ENCODE data around the gene STX16. TPM values are rescaled to one million over a fixed set of nuclear protein-coding genes. Genes with fewer than 3 reads are reported as not detected.

Gene STX16
- total and polyA plus RNA-seq, 9 of the 15 experiments (the other 6 are each of a cell fraction or from before 2014, with no cell fraction given), result 4.4 to 43.5 (median 14.7) TPM

DNA sequence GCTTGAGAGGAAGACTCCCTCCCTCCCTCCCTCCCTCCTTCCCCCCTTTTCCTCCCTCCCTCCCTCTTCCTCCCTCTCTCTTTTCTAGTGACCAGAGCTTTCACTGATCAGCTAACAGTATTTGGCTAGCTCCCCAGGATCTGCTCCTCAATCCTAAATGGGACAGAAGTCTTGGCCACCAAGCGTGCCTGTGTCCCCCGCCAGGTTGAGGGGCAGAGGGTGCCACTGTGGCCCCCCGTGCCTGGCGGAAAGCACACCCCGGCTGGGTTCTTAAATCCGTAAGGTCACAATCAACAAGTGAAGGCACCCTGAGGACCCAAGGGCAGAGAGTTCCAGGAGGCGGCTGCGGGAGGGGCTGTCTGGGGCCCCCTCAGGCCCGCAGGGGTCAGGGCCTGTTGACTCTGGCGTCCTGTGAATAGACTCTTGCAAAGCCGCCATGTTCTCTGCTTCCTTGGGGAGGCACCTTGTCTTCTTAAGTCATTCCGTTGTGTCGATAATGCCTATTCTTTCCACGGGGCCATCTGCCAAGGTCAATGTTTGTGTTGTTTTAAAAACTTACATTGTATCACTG, 38.9 kb upstream of the STX16 start:
- peaks cover 0 to 8% of the 10 kb centered on the region in 2 experiments; a peak in 1 of 5 replicates for H3K4me1 ChIP-seq (replicated peaks in 1 of 2; ENCODE audit: control insufficient read depth in 2 of 2, insufficient read depth in 2 of 2, low read length in 2 of 2)
- no peak overlapping the region for H2AFZ ChIP-seq (ENCODE audit: low read depth, low read length)
- no TSS peak for BruUV-seq (replicated peaks)
- ChIA-PET CTCF (ENCODE audit: low intra/inter-chr PET ratio) (no interaction called here), POLR2A (no interaction called here)
- intact Hi-C loops (cut with micrococcal nuclease) (no loop called here), in situ Hi-C loops (cut with MboI) (no loop called here)
- WGBS (ENCODE audit: insufficient coverage, low coverage, missing lambda C conversion rate), result 16% methylated on average over 14 of the region's 14 CpGs
- no peaks in the 10 kb centered on the region for H3K79me2 ChIP-seq (ENCODE audit: control insufficient read depth, insufficient read depth, low read length)
- H3K9ac ChIP-seq (ENCODE audit: insufficient read depth in 1 of 2, low read depth in 2 of 2, low read length in 2 of 2), result no peak overlapping the region
- TF ChIP-seq PTBP1 (IDR thresholded peaks at IDR 0.05; ENCODE audit: low read depth, low read length), result no peak
- TF ChIP-seq, protein P1, sequence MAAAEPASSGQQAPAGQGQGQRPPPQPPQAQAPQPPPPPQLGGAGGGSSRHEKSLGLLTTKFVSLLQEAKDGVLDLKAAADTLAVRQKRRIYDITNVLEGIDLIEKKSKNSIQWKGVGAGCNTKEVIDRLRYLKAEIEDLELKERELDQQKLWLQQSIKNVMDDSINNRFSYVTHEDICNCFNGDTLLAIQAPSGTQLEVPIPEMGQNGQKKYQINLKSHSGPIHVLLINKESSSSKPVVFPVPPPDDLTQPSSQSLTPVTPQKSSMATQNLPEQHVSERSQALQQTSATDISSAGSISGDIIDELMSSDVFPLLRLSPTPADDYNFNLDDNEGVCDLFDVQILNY (CRISPR knock-in tag; IDR thresholded peaks at IDR 0.05), result no peak
- TF ChIP-seq, protein P2, sequence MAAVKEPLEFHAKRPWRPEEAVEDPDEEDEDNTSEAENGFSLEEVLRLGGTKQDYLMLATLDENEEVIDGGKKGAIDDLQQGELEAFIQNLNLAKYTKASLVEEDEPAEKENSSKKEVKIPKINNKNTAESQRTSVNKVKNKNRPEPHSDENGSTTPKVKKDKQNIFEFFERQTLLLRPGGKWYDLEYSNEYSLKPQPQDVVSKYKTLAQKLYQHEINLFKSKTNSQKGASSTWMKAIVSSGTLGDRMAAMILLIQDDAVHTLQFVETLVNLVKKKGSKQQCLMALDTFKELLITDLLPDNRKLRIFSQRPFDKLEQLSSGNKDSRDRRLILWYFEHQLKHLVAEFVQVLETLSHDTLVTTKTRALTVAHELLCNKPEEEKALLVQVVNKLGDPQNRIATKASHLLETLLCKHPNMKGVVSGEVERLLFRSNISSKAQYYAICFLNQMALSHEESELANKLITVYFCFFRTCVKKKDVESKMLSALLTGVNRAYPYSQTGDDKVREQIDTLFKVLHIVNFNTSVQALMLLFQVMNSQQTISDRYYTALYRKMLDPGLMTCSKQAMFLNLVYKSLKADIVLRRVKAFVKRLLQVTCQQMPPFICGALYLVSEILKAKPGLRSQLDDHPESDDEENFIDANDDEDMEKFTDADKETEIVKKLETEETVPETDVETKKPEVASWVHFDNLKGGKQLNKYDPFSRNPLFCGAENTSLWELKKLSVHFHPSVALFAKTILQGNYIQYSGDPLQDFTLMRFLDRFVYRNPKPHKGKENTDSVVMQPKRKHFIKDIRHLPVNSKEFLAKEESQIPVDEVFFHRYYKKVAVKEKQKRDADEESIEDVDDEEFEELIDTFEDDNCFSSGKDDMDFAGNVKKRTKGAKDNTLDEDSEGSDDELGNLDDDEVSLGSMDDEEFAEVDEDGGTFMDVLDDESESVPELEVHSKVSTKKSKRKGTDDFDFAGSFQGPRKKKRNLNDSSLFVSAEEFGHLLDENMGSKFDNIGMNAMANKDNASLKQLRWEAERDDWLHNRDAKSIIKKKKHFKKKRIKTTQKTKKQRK (IDR thresholded peaks at IDR 0.05; ENCODE audit: borderline replicate concordance, low read depth, low read length), result no peak
- no peak for TF ChIP-seq DIDO1 (tag; IDR thresholded peaks at IDR 0.05; ENCODE audit: low read depth)
- TF ChIP-seq, protein P3, sequence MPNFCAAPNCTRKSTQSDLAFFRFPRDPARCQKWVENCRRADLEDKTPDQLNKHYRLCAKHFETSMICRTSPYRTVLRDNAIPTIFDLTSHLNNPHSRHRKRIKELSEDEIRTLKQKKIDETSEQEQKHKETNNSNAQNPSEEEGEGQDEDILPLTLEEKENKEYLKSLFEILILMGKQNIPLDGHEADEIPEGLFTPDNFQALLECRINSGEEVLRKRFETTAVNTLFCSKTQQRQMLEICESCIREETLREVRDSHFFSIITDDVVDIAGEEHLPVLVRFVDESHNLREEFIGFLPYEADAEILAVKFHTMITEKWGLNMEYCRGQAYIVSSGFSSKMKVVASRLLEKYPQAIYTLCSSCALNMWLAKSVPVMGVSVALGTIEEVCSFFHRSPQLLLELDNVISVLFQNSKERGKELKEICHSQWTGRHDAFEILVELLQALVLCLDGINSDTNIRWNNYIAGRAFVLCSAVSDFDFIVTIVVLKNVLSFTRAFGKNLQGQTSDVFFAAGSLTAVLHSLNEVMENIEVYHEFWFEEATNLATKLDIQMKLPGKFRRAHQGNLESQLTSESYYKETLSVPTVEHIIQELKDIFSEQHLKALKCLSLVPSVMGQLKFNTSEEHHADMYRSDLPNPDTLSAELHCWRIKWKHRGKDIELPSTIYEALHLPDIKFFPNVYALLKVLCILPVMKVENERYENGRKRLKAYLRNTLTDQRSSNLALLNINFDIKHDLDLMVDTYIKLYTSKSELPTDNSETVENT (CRISPR knock-in tag; IDR thresholded peaks at IDR 0.05), result no peak
- no peak for TF ChIP-seq POLR2H (tag; IDR thresholded peaks at IDR 0.05; ENCODE audit: low read depth)
- no peak for TF ChIP-seq FOXA3 (CRISPR knock-in tag; conservative IDR thresholded peaks at IDR 0.05 in 1 of 2, IDR thresholded peaks at IDR 0.05 in 1 of 2)
- no peak for TF ChIP-seq ZNF133 (CRISPR knock-in tag; IDR thresholded peaks at IDR 0.05)
- TF ChIP-seq, protein P4, sequence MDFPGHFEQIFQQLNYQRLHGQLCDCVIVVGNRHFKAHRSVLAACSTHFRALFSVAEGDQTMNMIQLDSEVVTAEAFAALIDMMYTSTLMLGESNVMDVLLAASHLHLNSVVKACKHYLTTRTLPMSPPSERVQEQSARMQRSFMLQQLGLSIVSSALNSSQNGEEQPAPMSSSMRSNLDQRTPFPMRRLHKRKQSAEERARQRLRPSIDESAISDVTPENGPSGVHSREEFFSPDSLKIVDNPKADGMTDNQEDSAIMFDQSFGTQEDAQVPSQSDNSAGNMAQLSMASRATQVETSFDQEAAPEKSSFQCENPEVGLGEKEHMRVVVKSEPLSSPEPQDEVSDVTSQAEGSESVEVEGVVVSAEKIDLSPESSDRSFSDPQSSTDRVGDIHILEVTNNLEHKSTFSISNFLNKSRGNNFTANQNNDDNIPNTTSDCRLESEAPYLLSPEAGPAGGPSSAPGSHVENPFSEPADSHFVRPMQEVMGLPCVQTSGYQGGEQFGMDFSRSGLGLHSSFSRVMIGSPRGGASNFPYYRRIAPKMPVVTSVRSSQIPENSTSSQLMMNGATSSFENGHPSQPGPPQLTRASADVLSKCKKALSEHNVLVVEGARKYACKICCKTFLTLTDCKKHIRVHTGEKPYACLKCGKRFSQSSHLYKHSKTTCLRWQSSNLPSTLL (IDR thresholded peaks at IDR 0.05), result no peak
- TF ChIP-seq SAP30 (IDR thresholded peaks at IDR 0.05; ENCODE audit: borderline replicate concordance, insufficient read depth, low read depth, low read length, poor library complexity, severe bottlenecking), result no peak
- no peaks in the 10 kb centered on the region; the same call in 1 of the 2 replicates for H4K20me1 ChIP-seq (replicated peaks; ENCODE audit: control insufficient read depth, insufficient read depth, low read length)
- no peak overlapping the region for H3K4me2 ChIP-seq (ENCODE audit: insufficient read depth, low read length)
- no peak for ATAC-seq
- peaks cover 17 to 74% of the 10 kb centered on the region in 2 experiments for H3K27me3 ChIP-seq (ENCODE audit: control insufficient read depth in 2 of 2, insufficient read depth in 2 of 2, low read length in 2 of 2)
- no peaks in the 10 kb centered on the region for H3K9me3 ChIP-seq (replicated peaks; ENCODE audit: control insufficient read depth, insufficient read depth, low read depth, low read length)
- H3K36me3 ChIP-seq (ENCODE audit: control insufficient read depth, insufficient read depth, low read length), result no peaks in the 10 kb centered on the region
- H3K4me3 ChIP-seq, result no peak overlapping the region
- H3K27ac ChIP-seq (ENCODE audit: extremely low read depth, low read depth, low read length), result no peak overlapping the region
- no peak for FAIRE-seq
- H3K9me1 ChIP-seq (ENCODE audit: control insufficient read depth, insufficient read depth, low read length), result no peaks in the 10 kb centered on the region
- no peak for DNase-seq (ENCODE audit: extremely low read depth in 1 of 4, low spot score in 3 of 4)
